ENCODE data around the gene MISP. TPM values are rescaled to one million over a fixed set of nuclear protein-coding genes. Genes with fewer than 3 reads are reported as not detected.

The MISP gene
- total RNA-seq, 1 donor from 2014 or later, result not detected

DNA sequence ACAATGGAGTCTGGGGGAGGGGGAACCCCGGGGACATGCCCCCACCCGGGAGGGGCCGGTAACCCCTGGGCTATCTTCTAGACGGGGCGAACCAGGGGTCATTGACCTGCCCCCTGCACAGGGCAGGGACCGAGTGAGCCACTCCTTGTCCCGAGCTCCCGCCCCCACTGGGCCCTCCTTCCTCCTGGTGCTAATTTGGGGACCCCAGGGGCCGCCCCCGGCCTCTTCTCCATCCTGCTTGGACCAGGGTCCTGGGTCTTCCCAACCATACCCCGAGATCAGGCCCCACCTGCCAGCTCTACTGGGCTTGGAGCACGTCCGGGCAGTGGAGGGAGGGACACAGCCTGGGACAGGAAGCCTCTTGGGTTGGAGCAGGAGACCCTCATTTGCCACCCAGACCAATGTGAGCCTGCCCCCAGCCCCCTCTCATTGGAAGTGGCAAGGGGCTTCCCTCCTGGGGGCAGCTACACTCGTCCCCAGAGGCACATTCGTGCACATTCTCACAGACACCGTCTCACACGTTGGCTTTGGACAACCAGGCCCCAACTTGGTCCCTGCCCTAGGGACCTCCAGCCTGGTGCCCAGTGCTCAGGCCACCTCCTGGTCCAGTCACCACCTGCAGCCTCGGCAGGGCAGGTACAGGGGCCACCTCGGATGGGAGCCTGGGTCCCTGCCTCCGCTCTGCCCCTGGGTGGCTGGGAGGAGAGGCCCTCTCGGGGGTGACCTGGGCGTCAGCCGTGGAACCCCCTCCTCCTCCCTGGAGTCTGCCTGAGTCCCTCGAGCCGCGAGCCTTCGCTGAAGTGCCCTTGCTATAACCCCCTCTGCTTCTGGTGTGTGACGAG, 3.3 kb upstream of the MISP start:
- H3K27ac ChIP-seq (replicated peaks), result no peak overlapping the region
- TF ChIP-seq CTCF (IDR thresholded peaks at IDR 0.05; ENCODE audit: borderline replicate concordance), result no peak
- peaks cover 14% of the 10 kb centered on the region for H3K27me3 ChIP-seq (ENCODE audit: low read depth)
- intact Hi-C loops (cut with micrococcal nuclease), result no loop called here
- peaks cover 30% of the 10 kb centered on the region for H3K9me3 ChIP-seq (replicated peaks)
- no peak for DNase-seq
- peaks cover 25% of the 10 kb centered on the region for H3K36me3 ChIP-seq
- no peak overlapping the region for H3K4me3 ChIP-seq
- H3K4me1 ChIP-seq, result peaks cover 4% of the 10 kb centered on the region

DNA sequence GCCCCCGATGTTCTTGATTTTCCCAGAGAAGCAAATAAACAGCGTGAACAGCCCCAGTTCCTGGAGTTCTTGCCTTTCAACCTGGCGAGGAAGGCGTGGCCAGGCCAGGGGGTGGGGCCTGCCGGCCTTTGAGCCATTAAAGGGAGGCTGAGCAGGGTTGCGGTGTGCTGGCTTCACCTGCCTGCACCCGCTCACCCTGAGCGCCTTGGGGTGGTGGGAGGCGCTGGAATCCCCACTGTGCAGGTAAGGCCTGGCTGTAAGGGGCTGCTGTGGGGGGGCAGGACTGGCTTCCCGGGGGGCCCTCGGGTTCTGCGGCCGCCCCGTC, 2.7 kb upstream of the MISP start:
- Histone ChIP-seq H3K4me3 (no peak overlapping the region), H3K27ac (replicated peaks) (no peak overlapping the region), H3K4me1 (no peaks in the 10 kb centered on the region), H3K27me3 (ENCODE audit: low read depth) (peaks cover 14% of the 10 kb centered on the region), H3K36me3 (peaks cover 25% of the 10 kb centered on the region), H3K9me3 (replicated peaks) (peaks cover 29% of the 10 kb centered on the region)
- DNase-seq, result no peak
- TF ChIP-seq CTCF (IDR thresholded peaks at IDR 0.05; ENCODE audit: borderline replicate concordance), result no peak
- intact Hi-C loops (cut with micrococcal nuclease), result no loop called here

DNA sequence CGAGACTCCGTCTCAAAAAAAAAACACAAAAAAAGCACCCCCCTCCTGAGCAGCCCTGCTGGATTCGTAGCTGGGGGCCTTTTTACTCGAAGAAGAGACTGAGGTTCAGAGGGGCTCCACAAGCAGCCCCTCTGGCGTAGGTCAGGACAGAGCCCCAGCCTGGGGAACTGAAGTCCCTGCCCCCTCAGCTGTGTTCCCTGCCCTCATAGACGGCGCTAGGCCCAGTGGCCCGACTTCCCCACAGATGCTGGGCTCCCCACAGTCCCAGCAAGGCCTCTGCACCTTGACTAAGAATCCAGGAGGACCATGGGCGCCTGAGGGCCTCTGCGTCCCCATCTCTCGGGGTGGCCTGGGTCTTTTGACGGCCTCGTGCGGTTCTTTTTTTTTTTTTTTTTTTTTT, 1.1 kb upstream of the MISP start:
- intact Hi-C loops (cut with micrococcal nuclease), result no loop called here
- Histone ChIP-seq H3K27me3 (ENCODE audit: low read depth) (peaks cover 17% of the 10 kb centered on the region), H3K36me3 (peaks cover 25% of the 10 kb centered on the region), H3K4me1 (no peaks in the 10 kb centered on the region), H3K27ac (replicated peaks) (no peak overlapping the region), H3K9me3 (replicated peaks) (peaks cover 14% of the 10 kb centered on the region), H3K4me3 (no peak overlapping the region)
- TF ChIP-seq CTCF (IDR thresholded peaks at IDR 0.05; ENCODE audit: borderline replicate concordance), result no peak
- DNase-seq, result no peak

GRCh38 chr19:751501-752341, 809 bp downstream of the MISP start:
- intact Hi-C loops (cut with micrococcal nuclease), result no loop called here
- no peak for DNase-seq
- Histone ChIP-seq H3K27me3 (ENCODE audit: low read depth) (peaks cover 17% of the 10 kb centered on the region), H3K36me3 (peaks cover 14% of the 10 kb centered on the region), H3K4me3 (no peak overlapping the region), H3K4me1 (no peaks in the 10 kb centered on the region), H3K9me3 (replicated peaks) (peaks cover 14% of the 10 kb centered on the region), H3K27ac (replicated peaks) (no peak overlapping the region)
- no peak for TF ChIP-seq CTCF (IDR thresholded peaks at IDR 0.05; ENCODE audit: borderline replicate concordance)

GRCh38 chr19:752652-753517, 2.0 kb downstream of the MISP start:
- peak overlapping the region; percentile 27 for H3K27ac ChIP-seq (replicated peaks)
- peaks cover 2% of the 10 kb centered on the region for H3K36me3 ChIP-seq
- no peak for DNase-seq
- H3K9me3 ChIP-seq (replicated peaks), result peaks cover 4% of the 10 kb centered on the region
- TF ChIP-seq CTCF (IDR thresholded peaks at IDR 0.05; ENCODE audit: borderline replicate concordance), result no peak
- peaks cover 21% of the 10 kb centered on the region for H3K27me3 ChIP-seq (ENCODE audit: low read depth)
- intact Hi-C loops (cut with micrococcal nuclease), result no loop called here
- no peak overlapping the region for H3K4me3 ChIP-seq
- H3K4me1 ChIP-seq, result no peaks in the 10 kb centered on the region
